ENCODE data around the gene RAB7A.

RAB7A gene

GRCh38 chr3:128775241-128775640 is 49.3 kb downstream of the RAB7A start:
- H3K9ac ChIP-seq: no peak overlapping the region
- no peak overlapping the region for H3K4me3 ChIP-seq
- H3K27me3 ChIP-seq: no peaks in the 10 kb centered on the region
- H3K27ac ChIP-seq: no peak overlapping the region
- H3K4me1 ChIP-seq: no peaks in the 10 kb centered on the region; the same call in 1 of the 2 replicates
- H3K9me3 ChIP-seq: peaks cover 33% of the 10 kb centered on the region
- H4K20me1 ChIP-seq: peaks cover 83% of the 10 kb centered on the region
- no peak for TF ChIP-seq Cebpa-rat (IDR thresholded peaks at IDR 0.05)
- H3K36me3 ChIP-seq: peaks cover 71% of the 10 kb centered on the region
- H3K4me2 ChIP-seq: no peak overlapping the region

GRCh38 chr3:128775906-128776542 is 50.0 kb downstream of the RAB7A start:
- H3K4me1 ChIP-seq: peaks cover 2% of the 10 kb centered on the region
- H3K9me3 ChIP-seq: peaks cover 27% of the 10 kb centered on the region
- H3K9ac ChIP-seq: no peak overlapping the region
- peaks cover 70% of the 10 kb centered on the region for H3K36me3 ChIP-seq
- no peak for TF ChIP-seq Cebpa-rat (IDR thresholded peaks at IDR 0.05)
- H3K27me3 ChIP-seq: no peaks in the 10 kb centered on the region
- no peak overlapping the region for H3K4me2 ChIP-seq
- peaks cover 83% of the 10 kb centered on the region for H4K20me1 ChIP-seq
- H3K27ac ChIP-seq: no peak overlapping the region
- H3K4me3 ChIP-seq: no peak overlapping the region

GRCh38 chr3:128780101-128780837 is 54.3 kb downstream of the RAB7A start:
- Histone ChIP-seq H3K9ac (no peak overlapping the region), H4K20me1 (peaks cover 100% of the 10 kb centered on the region), H3K4me3 (no peak overlapping the region), H3K9me3 (no peaks in the 10 kb centered on the region; the same call in 1 of the 2 replicates), H3K27ac (no peak overlapping the region), H3K4me1 (peaks cover 44% of the 10 kb centered on the region), H3K4me2 (no peak overlapping the region), H3K27me3 (no peaks in the 10 kb centered on the region), H3K36me3 (peaks cover 45% of the 10 kb centered on the region)
- TF ChIP-seq Cebpa-rat (IDR thresholded peaks at IDR 0.05): no peak

- Histone ChIP-seq H3K9me3 (no peaks in the 10 kb centered on the region; the same call in 1 of the 2 replicates), H3K4me1 (peaks cover 47% of the 10 kb centered on the region), H3K4me2 (no peak overlapping the region), H3K27me3 (no peaks in the 10 kb centered on the region), H3K9ac (no peak overlapping the region), H4K20me1 (peaks cover 100% of the 10 kb centered on the region), H3K36me3 (peaks cover 44% of the 10 kb centered on the region), H3K27ac (no peak overlapping the region), H3K4me3 (no peak overlapping the region)
- no peak for TF ChIP-seq Cebpa-rat (IDR thresholded peaks at IDR 0.05)
Measured at GRCh38 chr3:128781164-128781563, 55.2 kb downstream of the RAB7A start.

- H3K27ac ChIP-seq: no peak overlapping the region
- H3K36me3 ChIP-seq: peaks cover 38% of the 10 kb centered on the region
- peaks cover 47% of the 10 kb centered on the region for H3K4me1 ChIP-seq
- 0 out of 2 replicates have a peak overlapping the region, but pooled peaks have one; percentile 5 for H3K4me2 ChIP-seq
- TF ChIP-seq Cebpa-rat (IDR thresholded peaks at IDR 0.05): no peak
- H3K9ac ChIP-seq: no peak overlapping the region
- H4K20me1 ChIP-seq: peaks cover 100% of the 10 kb centered on the region
- H3K27me3 ChIP-seq: no peaks in the 10 kb centered on the region
- no peaks in the 10 kb centered on the region for H3K9me3 ChIP-seq
- H3K4me3 ChIP-seq: no peak overlapping the region
Measured at GRCh38 chr3:128782282-128783146, 56.5 kb downstream of the RAB7A start.

GRCh38 chr3:128783774-128784173 is 57.8 kb downstream of the RAB7A start:
- peak overlapping the region; percentile 30; the same call in 1 of the 2 replicates for H3K9ac ChIP-seq
- peak overlapping the region; percentile 56 for H3K4me2 ChIP-seq
- H3K4me3 ChIP-seq: no peak overlapping the region
- H3K27me3 ChIP-seq: no peaks in the 10 kb centered on the region
- H3K27ac ChIP-seq: no peak overlapping the region
- peaks cover 44% of the 10 kb centered on the region for H3K36me3 ChIP-seq
- H3K9me3 ChIP-seq: no peaks in the 10 kb centered on the region
- peaks cover 53% of the 10 kb centered on the region for H3K4me1 ChIP-seq
- TF ChIP-seq Cebpa-rat (IDR thresholded peaks at IDR 0.05): no peak
- H4K20me1 ChIP-seq: peaks cover 100% of the 10 kb centered on the region

GRCh38 chr3:128784232-128784631 is 58.2 kb downstream of the RAB7A start:
- Histone ChIP-seq H3K4me1 (peaks cover 58% of the 10 kb centered on the region), H4K20me1 (peaks cover 100% of the 10 kb centered on the region), H3K9me3 (no peaks in the 10 kb centered on the region), H3K36me3 (peaks cover 44% of the 10 kb centered on the region), H3K4me3 (no peak overlapping the region), H3K9ac (peak overlapping the region; percentile 30; the same call in 1 of the 2 replicates), H3K4me2 (peak overlapping the region; percentile 56), H3K27ac (no peak overlapping the region), H3K27me3 (no peaks in the 10 kb centered on the region)
- no peak for TF ChIP-seq Cebpa-rat (IDR thresholded peaks at IDR 0.05)

GRCh38 chr3:128784843-128785242 is 58.9 kb downstream of the RAB7A start:
- H3K4me1 ChIP-seq: peaks cover 63% of the 10 kb centered on the region
- peaks cover 100% of the 10 kb centered on the region for H4K20me1 ChIP-seq
- H3K9me3 ChIP-seq: no peaks in the 10 kb centered on the region
- no peak overlapping the region for H3K4me3 ChIP-seq
- H3K9ac ChIP-seq: no peak overlapping the region
- no peaks in the 10 kb centered on the region for H3K27me3 ChIP-seq
- H3K27ac ChIP-seq: no peak overlapping the region
- peaks cover 40% of the 10 kb centered on the region for H3K36me3 ChIP-seq
- peak; percentile 74; the same call in 1 of the 2 replicates for TF ChIP-seq Cebpa-rat (IDR thresholded peaks at IDR 0.05)
- H3K4me2 ChIP-seq: peak overlapping the region; percentile 56

- no peak overlapping the region for H3K4me3 ChIP-seq
- H3K9ac ChIP-seq: no peak overlapping the region
- no peaks in the 10 kb centered on the region for H3K9me3 ChIP-seq
- no peak overlapping the region for H3K4me2 ChIP-seq
- H3K27me3 ChIP-seq: no peaks in the 10 kb centered on the region
- H4K20me1 ChIP-seq: peaks cover 100% of the 10 kb centered on the region
- peaks cover 56% of the 10 kb centered on the region for H3K4me1 ChIP-seq
- no peak for TF ChIP-seq Cebpa-rat (IDR thresholded peaks at IDR 0.05)
- peaks cover 35% of the 10 kb centered on the region for H3K36me3 ChIP-seq
- H3K27ac ChIP-seq: no peak overlapping the region
Measured at GRCh38 chr3:128786434-128787020, 60.5 kb downstream of the RAB7A start.
